ENCODE measurements around the gene PANK1.

PANK1 gene

GRCh38 chr10:89609833-89610346, 35.2 kb downstream of the PANK1 start:
- H3K27ac ChIP-seq (ENCODE audit: low read depth, low read length): no peak overlapping the region
- peaks cover 2% of the 10 kb centered on the region; the same call in 1 of the 2 replicates for H3K36me3 ChIP-seq (ENCODE audit: low read length)
- TF ChIP-seq EZH2phosphoT487 (conservative IDR thresholded peaks at IDR 0.05; ENCODE audit: low read length) (no peak), CTCF (IDR thresholded peaks at IDR 0.05; ENCODE audit: insufficient read depth, low read length, poor library complexity, severe bottlenecking) (no peak)
- no peaks in the 10 kb centered on the region for H3K27me3 ChIP-seq (ENCODE audit: low read length)
- H3F3A ChIP-seq (ENCODE audit: insufficient read depth): no peaks in the 10 kb centered on the region
- no peaks in the 10 kb centered on the region for H3K79me2 ChIP-seq (ENCODE audit: insufficient read depth, low read length)
- no peak overlapping the region for H3K4me2 ChIP-seq (ENCODE audit: low read depth, low read length, poor library complexity, severe bottlenecking)
- H3K9ac ChIP-seq (ENCODE audit: low read length): no peak overlapping the region
- H3K9me2 ChIP-seq (replicated peaks; ENCODE audit: insufficient read depth, low read length): no peaks in the 10 kb centered on the region
- no peak overlapping the region for H2AFZ ChIP-seq (ENCODE audit: low read depth, low read length, severe bottlenecking)
- H3K4me3 ChIP-seq (ENCODE audit: insufficient read depth, low read length, poor library complexity, severe bottlenecking): no peak overlapping the region
- H3K9me3 ChIP-seq (ENCODE audit: insufficient read depth, low read length): no peaks in the 10 kb centered on the region
- no peaks in the 10 kb centered on the region for H4K20me1 ChIP-seq (ENCODE audit: low read depth, low read length)

- H3K4me2 ChIP-seq (ENCODE audit: low read depth, low read length, poor library complexity, severe bottlenecking): no peak overlapping the region
- no peaks in the 10 kb centered on the region for H3K9me2 ChIP-seq (replicated peaks; ENCODE audit: insufficient read depth, low read length)
- no peaks in the 10 kb centered on the region for H4K20me1 ChIP-seq (ENCODE audit: low read depth, low read length)
- H3K9me3 ChIP-seq (ENCODE audit: insufficient read depth, low read length): no peaks in the 10 kb centered on the region
- no peak overlapping the region for H3K4me3 ChIP-seq (ENCODE audit: insufficient read depth, low read length, poor library complexity, severe bottlenecking)
- H3K27me3 ChIP-seq (ENCODE audit: low read length): no peaks in the 10 kb centered on the region
- H3K79me2 ChIP-seq (ENCODE audit: insufficient read depth, low read length): no peaks in the 10 kb centered on the region
- TF ChIP-seq CTCF (IDR thresholded peaks at IDR 0.05; ENCODE audit: insufficient read depth, low read length, poor library complexity, severe bottlenecking) (no peak), EZH2phosphoT487 (conservative IDR thresholded peaks at IDR 0.05; ENCODE audit: low read length) (no peak)
- no peak overlapping the region for H2AFZ ChIP-seq (ENCODE audit: low read depth, low read length, severe bottlenecking)
- H3F3A ChIP-seq (ENCODE audit: insufficient read depth): no peaks in the 10 kb centered on the region
- no peak overlapping the region for H3K27ac ChIP-seq (ENCODE audit: low read depth, low read length)
- H3K36me3 ChIP-seq (ENCODE audit: low read length): no peaks in the 10 kb centered on the region
- H3K9ac ChIP-seq (ENCODE audit: low read length): no peak overlapping the region
Observed at GRCh38 chr10:89604200-89604599, 40.8 kb downstream of the PANK1 start.

GRCh38 chr10:89602919-89603318, 42.1 kb downstream of the PANK1 start:
- Histone ChIP-seq H3K4me2 (ENCODE audit: low read depth, low read length, poor library complexity, severe bottlenecking) (no peak overlapping the region), H2AFZ (ENCODE audit: low read depth, low read length, severe bottlenecking) (no peak overlapping the region), H3K4me3 (ENCODE audit: insufficient read depth, low read length, poor library complexity, severe bottlenecking) (no peak overlapping the region), H3F3A (ENCODE audit: insufficient read depth) (no peaks in the 10 kb centered on the region), H4K20me1 (ENCODE audit: low read depth, low read length) (no peaks in the 10 kb centered on the region), H3K9ac (ENCODE audit: low read length) (no peak overlapping the region), H3K36me3 (ENCODE audit: low read length) (no peaks in the 10 kb centered on the region), H3K79me2 (ENCODE audit: insufficient read depth, low read length) (no peaks in the 10 kb centered on the region), H3K9me3 (ENCODE audit: insufficient read depth, low read length) (no peaks in the 10 kb centered on the region), H3K9me2 (replicated peaks; ENCODE audit: insufficient read depth, low read length) (no peaks in the 10 kb centered on the region), H3K27me3 (ENCODE audit: low read length) (no peaks in the 10 kb centered on the region), H3K27ac (ENCODE audit: low read depth, low read length) (no peak overlapping the region)
- TF ChIP-seq EZH2phosphoT487 (conservative IDR thresholded peaks at IDR 0.05; ENCODE audit: low read length) (no peak), CTCF (IDR thresholded peaks at IDR 0.05; ENCODE audit: insufficient read depth, low read length, poor library complexity, severe bottlenecking) (no peak)

Data from SU-DHL-6 (cell line).